Hematopoietic multipotent progenitor cell (in vitro differentiated cells): ENCODE measurements around the gene DIPK1C. TPM values are rescaled to one million over a fixed set of nuclear protein-coding genes. Genes with fewer than 3 reads are reported as not detected.

Experiments used
- DNase-seq, 3 donors: peaks; one replicate each; pipeline ENCODE4 v3.0.0-alpha.2; 2011 to 2015; ENCODE audit warnings: low read depth in 2 of 3, low spot score in 2 of 3
- total RNA-seq: library from RNA; depleted of rRNA; stranded (reverse); fragments of >200 nt; gene quantifications from one replicate; pipeline ENCODE4 v1.2.3, GENCODE V29; 2012

Gene DIPK1C
- total RNA-seq, 1 donor: under 0.01 TPM

DNA sequence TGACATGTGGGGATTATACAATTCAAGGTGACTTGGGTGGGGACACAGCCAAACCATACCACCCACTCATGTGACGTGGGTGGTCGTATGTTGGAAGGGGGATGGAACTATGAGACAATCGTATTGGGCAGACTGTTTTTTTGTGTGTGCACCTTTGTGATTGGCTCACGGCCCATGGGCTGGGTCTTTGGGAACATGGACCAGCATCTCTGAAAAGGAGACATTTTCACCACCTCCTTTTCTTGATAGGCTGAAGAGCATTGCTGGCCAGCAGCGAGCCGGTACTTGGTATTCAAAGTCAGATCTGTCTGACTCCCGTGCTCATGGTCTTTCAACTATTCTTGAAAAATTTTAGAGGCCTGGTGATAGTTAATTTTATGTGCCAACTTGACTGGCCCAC lies 62.1 kb downstream of the DIPK1C start:
- DNase-seq: no peak

DNA sequence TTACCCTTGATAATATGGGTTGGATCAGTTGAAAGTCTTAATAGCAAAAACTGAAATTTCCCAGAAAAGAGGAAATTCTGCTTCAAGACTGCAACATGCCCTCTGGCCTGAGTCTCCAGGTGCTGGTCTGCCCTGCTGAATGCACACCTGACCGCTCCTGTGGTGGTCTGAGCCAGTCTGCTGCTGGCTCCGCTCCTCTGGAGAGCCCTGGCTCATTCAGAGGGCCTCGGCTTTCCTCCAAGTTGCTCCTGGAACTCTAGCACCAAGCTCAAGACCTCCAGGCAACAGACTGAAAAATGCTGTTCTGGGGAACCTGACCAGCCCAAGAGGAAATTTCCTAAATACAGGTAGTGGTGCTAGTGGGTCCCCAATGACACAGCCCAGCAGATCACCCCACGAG lies 64.8 kb downstream of the DIPK1C start:
- no peak for DNase-seq

DNA sequence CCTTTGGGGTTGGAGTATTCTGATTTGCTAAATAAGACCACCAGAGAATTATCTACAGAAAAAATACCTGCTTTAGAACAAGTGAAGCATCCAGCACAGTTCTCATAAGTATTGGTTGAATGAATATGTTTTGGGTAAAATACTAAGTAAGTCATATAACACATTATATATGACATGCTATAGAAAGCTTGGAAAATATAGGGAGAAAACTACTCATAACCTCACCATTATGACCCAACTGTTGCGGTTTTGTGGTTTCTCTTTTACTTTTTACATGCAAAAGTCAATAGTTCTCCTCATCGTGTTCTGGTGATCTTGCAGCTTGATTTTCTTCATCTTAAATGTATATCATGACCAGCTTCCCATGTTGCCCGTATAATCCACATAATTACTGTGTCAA lies 66.2 kb downstream of the DIPK1C start:
- DNase-seq: no peak

DNA sequence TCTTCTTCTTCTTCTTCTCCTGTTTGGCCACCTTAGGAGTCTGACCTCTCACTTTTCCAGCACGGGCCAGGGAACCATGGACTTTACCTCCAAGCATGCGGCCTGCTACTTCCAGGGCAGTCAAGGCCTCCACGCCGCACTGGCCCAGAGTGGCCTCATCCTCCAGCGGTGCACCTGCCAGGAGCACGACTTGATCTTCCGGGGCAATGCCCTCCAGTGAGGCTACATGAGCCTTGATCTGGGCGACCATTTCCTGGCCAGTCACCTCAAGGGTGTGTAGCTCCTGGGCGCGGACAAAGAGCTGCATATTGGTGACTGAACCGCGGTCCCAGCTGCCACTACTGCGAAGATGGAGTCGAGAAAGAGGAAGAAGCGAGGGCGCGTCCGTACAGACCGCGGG lies 67.1 kb downstream of the DIPK1C start:
- no peak for DNase-seq

DNA sequence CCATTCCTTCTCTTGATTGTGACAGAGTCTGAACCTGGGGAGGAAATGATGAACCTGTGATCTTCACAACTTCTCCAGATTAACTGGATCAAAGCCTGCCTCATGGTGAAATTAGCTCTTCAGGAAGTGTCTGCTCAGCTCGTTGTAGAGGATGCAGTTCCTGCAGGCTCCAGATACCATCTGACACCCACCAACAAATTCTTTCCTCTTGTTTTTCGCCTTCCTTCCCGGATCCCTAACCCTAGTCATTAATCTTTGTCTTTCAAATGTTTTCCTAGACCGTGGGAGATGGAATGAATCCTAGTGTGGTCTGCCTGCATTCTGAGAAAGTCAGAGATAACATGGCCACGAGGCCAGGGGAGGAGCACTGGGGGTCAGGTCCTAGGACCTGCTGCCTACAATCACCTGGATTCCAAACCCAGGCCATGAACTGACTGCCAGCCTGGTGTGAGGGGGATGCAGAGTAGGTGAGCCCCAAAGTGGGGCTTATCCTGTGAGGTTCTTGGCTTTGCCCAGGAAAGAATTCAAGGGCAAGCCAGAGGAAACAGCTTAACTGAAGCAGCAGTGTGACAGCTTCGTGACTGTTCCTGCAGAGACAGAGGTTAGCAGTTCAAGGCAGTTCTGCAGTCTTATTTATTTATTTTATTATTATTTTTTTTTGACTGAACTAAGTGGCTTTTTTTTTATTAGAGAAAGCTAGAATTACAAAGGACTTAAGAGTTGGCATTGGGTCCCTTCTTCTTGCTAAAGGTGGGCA lies 67.8 kb downstream of the DIPK1C start:
- no peak for DNase-seq

DNA sequence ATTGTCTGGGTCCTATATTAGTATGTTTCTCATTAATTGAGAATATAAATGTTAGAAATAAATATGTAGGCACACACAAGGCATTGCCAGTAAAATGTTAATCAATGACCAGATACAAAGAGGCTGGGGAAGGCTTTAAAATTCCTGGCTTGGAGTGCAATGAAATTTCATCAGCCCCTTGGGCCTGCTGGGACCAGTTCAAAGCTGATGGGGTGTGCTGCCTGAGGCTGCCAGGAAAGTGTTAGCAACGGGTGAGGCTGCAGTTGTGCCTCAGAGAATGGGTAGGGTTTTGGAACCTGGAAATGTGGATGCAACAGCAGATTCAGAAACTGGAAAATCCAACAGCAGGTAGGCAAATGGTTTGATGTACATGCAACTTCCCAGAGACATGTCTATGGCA lies 68.9 kb downstream of the DIPK1C start:
- no peak for DNase-seq

DNA sequence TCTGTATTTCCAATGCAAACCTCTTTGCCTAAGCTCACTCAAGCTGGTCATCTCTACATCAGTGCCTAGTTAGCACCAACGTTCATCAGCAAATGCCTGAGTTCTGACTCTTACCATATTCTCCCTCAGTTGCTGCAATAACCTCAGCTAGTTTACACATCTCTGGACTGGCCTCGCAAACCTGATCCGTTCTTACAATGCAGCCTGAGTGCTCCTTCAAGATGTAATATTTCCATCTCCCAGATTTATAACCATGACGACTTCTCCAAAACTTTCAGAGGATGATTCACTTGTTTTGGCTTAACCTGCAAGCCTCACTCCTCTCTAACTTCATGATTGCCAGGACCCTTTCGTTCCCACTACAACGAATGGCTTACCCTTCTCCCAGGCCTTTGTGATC lies 69.7 kb downstream of the DIPK1C start:
- no peak for DNase-seq

Other genes starting within 250 kb of the DIPK1C start
- gene CYB5A, start 165.3 kb downstream of the DIPK1C start, total RNA-seq: 24.2 TPM
- not detected for gene C18orf63, start 141.5 kb downstream of the DIPK1C start, total RNA-seq
- 47.1 TPM for gene CNDP2, start 39.1 kb upstream of the DIPK1C start, total RNA-seq
- gene CNDP1, start 77.2 kb upstream of the DIPK1C start, total RNA-seq: not detected
- gene ZNF407, start 140.6 kb upstream of the DIPK1C start, total RNA-seq: 10.0 TPM